ENCODE results near the gene EEF2KMT. TPM values are rescaled to one million over a fixed set of nuclear protein-coding genes. Genes with fewer than 3 reads are reported as not detected.
"Not testable (repeated sequence)": the region's sequence is repeated elsewhere in the genome, so short reads cannot be mapped to it uniquely, and the experiment has no call there.

EEF2KMT gene
- total RNA-seq, 1 donor from 2014 or later = 25.1 TPM

DNA sequence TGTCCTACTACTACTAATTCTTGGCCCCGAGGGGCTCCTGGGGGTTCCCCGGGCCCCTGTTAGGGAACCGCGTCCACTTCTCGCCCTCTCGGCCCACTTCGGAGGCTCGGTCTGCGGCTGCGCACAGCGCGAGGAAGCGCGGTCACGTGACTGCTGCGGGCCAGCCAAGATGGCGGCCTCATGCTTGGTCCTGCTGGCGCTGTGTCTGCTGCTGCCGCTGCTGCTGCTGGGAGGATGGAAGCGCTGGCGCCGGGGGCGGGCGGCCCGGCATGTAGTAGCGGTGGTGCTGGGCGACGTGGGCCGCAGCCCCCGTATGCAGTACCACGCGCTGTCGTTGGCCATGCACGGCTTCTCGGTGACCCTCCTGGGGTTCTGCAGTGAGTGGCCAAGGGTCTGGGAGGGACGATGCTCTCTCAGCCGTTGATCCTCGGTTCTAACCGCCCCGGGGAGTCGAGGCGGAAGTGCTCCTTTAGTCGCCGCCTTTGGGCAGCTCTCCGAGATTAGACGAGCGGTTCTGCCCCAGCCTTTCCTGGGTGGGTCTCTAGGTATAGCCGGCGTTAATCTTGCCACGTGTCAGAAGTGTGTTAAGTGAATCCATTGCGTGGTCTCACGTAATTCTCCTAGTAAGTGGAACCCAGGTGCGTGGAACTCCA, 25.8 kb downstream of the EEF2KMT start, which contains the start of gene ALG1:
Gene ALG1 (plus strand): TSS at position 163 of the 653 bp plus-strand sequence. CDS start 7 bp downstream, at position 170.
- DNase-seq (ENCODE audit: low read depth) = peak; percentile 90

DNA sequence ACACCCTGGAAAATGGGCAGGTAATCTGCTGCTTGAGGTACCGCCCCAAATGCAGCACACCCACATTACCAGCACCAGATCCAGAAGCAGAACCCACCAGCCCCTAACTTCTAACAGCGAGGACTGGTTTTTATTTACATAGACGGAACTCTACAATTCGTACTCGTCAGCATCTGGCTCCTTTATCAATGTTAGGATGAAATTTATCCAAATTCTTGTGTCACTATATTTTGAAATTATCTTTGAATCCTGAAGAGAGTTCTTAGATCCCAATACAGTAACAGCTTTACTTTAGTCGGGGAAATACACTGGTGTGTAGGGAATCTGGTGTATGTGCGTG, 26.3 kb downstream of the EEF2KMT start:
- DNase-seq (ENCODE audit: low read depth) = no peak

- DNase-seq (ENCODE audit: low read depth) = no peak
Observed at GRCh38 chr16:5070431-5071186, 27.0 kb downstream of the EEF2KMT start.

DNA sequence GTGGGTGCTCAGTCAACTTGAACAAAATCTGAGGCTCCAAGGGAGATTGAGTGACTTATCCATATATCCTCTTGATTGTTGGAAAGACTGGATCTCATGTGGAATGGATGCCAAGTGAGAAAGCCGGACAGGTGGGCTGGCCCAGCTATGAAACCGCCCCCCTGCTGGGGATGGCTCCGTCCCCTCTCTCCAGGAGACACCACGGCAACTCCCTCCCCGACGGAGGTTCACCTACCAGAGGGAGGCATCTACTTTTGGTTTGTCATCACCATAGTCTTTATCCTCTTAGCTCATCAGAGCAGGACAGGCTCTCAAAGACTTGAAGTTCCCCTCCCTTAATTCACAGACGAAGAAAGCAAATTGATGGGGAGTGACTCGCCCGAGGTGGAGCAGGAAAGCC, 27.7 kb downstream of the EEF2KMT start:
- DNase-seq (ENCODE audit: low read depth) = no peak

GRCh38 chr16:5069048-5069447, 28.5 kb downstream of the EEF2KMT start:
- no peak for DNase-seq (ENCODE audit: low read depth)

GRCh38 chr16:5066511-5066910, 31.1 kb downstream of the EEF2KMT start:
- DNase-seq (ENCODE audit: low read depth) = no peak

- DNase-seq (ENCODE audit: low read depth) = no peak
Observed at GRCh38 chr16:5065813-5066212, 31.8 kb downstream of the EEF2KMT start, which contains the start of gene C16orf89. TSS of gene C16orf89 (minus strand) at chr16:5065956. CDS start at chr16:5065908, 48 bp downstream.

GRCh38 chr16:5065326-5065725, 32.3 kb downstream of the EEF2KMT start:
- no peak for DNase-seq (ENCODE audit: low read depth)

DNA sequence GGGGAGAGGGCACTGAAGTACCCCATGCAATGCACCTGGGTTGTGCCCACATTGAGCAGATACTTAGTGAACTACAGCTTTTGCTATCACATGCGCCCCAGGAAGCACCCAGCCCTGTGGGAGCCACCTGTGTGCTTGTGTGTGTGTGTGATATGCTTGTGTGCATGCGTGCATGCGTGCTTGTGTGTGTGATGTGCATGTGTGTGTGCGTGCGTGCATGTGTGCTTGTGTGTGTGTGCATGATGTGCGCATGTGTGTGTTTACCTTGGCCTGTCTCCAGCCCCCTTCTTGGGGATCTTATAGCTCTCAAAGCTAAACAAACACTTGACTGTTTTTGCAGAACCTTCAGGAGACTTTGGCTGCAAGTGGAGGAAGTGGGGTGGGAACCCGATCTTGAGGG, 32.7 kb downstream of the EEF2KMT start:
- no peak for DNase-seq (ENCODE audit: low read depth)

GRCh38 chr16:5062790-5063765, 34.5 kb downstream of the EEF2KMT start:
- DNase-seq (ENCODE audit: low read depth) = no peak

GRCh38 chr16:5062051-5062450, 35.5 kb downstream of the EEF2KMT start:
- no peak for DNase-seq (ENCODE audit: low read depth)

GRCh38 chr16:5060073-5060641, 37.4 kb downstream of the EEF2KMT start:
- no peak for DNase-seq (ENCODE audit: low read depth)

- DNase-seq (ENCODE audit: low read depth) = no peak
Observed at GRCh38 chr16:5059386-5060072, 38.1 kb downstream of the EEF2KMT start.

DNA sequence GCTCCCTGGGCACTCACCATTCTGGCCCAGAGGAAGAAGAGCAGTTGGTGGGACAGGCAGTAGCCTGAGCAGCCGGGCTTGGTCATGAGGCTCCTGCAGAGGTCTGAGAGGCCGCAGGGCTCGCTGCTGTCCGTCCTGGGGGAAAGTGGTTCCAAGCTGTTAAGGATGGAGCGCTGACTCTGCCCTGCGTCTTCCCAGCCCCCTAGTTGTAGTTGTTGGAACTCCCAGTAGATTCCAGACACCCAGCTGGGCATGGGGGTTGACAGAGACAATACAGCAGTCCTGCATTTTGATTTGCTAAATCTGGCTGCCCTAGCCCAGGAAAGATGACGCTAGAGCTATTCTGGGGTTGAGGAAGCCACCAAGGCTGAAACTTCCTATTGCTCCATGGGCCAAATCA, 39.1 kb downstream of the EEF2KMT start:
- DNase-seq (ENCODE audit: low read depth) = peak; percentile 43

GRCh38 chr16:5056352-5056751, 41.2 kb downstream of the EEF2KMT start:
- DNase-seq (ENCODE audit: low read depth) = no peak

GRCh38 chr16:5054876-5055865, 42.4 kb downstream of the EEF2KMT start:
- no peak for DNase-seq (ENCODE audit: low read depth)

DNA sequence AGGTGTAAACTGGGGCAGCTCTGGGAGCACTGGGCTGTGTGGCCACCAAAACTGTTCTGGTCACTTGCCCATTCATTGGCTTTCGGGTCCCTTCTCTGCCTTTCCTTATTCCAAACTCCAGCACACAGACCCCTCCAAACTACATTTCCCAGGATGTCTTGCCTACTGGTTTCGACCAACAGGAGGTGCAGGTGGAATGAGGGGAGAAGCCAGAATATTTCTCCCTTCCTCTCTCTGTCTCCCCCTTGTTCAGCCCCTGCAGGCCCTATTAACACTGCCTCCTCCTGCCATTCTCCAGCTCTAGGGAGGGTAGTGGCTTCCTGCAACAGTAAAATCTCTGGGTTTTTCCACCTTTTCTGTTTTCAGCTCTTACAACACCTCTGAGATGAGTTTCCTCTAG, 50.7 kb downstream of the EEF2KMT start:
- no peak for DNase-seq (ENCODE audit: low read depth)

DNA sequence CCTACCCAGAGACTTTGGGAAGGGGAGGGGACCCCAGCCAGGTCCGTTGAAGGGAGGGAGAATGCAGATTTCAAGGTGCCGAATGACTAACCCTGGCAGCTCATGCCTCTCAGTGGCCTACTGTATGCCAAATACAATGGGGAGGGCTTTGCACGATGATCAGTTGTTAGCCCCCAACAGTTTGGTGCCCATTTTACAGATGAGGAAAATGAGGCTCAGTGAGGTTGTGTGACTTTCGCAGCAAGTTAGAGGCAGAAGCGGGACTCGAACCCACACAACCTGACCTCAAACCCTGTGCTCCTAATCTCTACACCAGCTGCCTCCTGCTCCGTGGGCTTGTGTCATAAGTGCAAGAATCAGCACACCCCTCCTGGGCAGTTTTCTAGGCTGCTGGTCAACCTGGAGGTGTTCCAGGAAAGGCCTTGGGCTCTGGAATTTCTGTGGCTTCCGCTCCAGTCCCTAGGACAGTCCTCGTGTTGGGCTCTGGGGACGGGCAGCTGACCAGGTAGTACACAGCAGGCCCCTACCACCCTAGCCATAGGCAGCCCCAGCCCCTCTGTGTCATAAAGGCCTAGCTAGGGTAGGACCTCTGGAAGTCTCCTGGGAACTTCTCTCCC, 52.0 kb downstream of the EEF2KMT start:
- no peak for DNase-seq (ENCODE audit: low read depth)

DNA sequence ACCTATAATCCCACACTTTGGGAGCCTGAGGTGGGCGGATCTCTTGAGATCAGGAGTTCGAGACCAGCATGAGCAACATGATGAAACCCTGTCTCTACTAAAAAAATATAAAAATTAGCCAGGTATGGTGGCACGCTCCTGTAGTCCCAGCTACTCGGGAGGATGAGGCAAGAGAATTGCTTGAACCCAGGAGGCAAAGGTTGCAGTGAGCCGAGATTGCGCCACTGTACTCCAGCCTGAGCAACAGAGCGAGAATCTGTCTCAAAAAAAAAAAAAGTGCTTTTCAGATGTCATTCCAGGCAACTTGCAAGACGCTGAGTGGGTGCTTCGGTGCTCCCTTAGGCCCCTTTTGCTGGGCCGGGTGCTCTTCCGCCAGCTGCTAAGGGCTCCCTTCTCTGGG, 53.0 kb downstream of the EEF2KMT start:
- DNase-seq (ENCODE audit: low read depth) = not testable (repeated sequence)

Measured in myocyte (in vitro differentiated cells).